ENCODE data around the gene CTSW. TPM values are rescaled to one million over a fixed set of nuclear protein-coding genes. Genes with fewer than 3 reads are reported as not detected.

Gene CTSW
- polyA plus RNA-seq, 1 donor (not counting 4 experiments of a cell fraction or from before 2014, with no cell fraction given): not detected

GRCh38 chr11:65903715-65904114 lies 24.1 kb downstream of the CTSW start:
- Histone ChIP-seq H3K4me2 (ENCODE audit: control insufficient read depth, extremely low read depth, insufficient read depth, low read depth, low read length) (peak overlapping the region; percentile 52), H3K27me3 (ENCODE audit: control insufficient read depth, extremely low read depth, insufficient read depth, low read length) (no peaks in the 10 kb centered on the region), H3K9me3 (ENCODE audit: control insufficient read depth, low read depth, low read length) (no peaks in the 10 kb centered on the region), H3K79me2 (ENCODE audit: control insufficient read depth, insufficient read depth, low read length) (peaks cover 22% of the 10 kb centered on the region), H3K9me1 (ENCODE audit: control insufficient read depth, extremely low read depth, insufficient read depth, low read length) (no peaks in the 10 kb centered on the region), H3K4me1 (ENCODE audit: control insufficient read depth, extremely low read depth, insufficient read depth, low read length) (peaks cover 39% of the 10 kb centered on the region), H3K9ac (ENCODE audit: control insufficient read depth, extremely low read depth, insufficient read depth, low read length) (peak overlapping the region; percentile 64), H4K20me1 (ENCODE audit: control insufficient read depth, extremely low read depth, insufficient read depth, low read length) (no peaks in the 10 kb centered on the region), H3K36me3 (ENCODE audit: control insufficient read depth in 2 of 2, extremely low read depth in 1 of 2, insufficient read depth in 2 of 2, low read length in 2 of 2) (peaks cover 0 to 3% of the 10 kb centered on the region in 2 experiments), H2AFZ (ENCODE audit: control insufficient read depth, low read length) (no peak overlapping the region), H3K4me3 (ENCODE audit: control insufficient read depth in 2 of 3, extremely low read depth in 1 of 3, insufficient read depth in 2 of 3, low read depth in 1 of 3, low read length in 3 of 3) (no peak overlapping the region), H3K27ac (ENCODE audit: control insufficient read depth, insufficient read depth, low read length) (peak overlapping the region; percentile 74)
- FAIRE-seq (no peak), DNase-seq (ENCODE audit: low read depth, low spot score) (no peak)
- dilution Hi-C loops (cut with MboI; ENCODE audit: extremely low pct_ligation_motif_present, low sequenced_read_pairs): no loop called here
- TF ChIP-seq CTCF (optimal IDR thresholded peaks at IDR 0.05 in 1 of 3, IDR thresholded peaks at IDR 0.05 in 1 of 3, conservative IDR thresholded peaks at IDR 0.05 in 1 of 3; ENCODE audit: extremely low read depth in 1 of 3, insufficient read depth in 2 of 3, low read length in 3 of 3) (no peak), EZH2 (IDR thresholded peaks at IDR 0.05; ENCODE audit: low read length) (no peak)

- H3K4me2 ChIP-seq (ENCODE audit: control insufficient read depth, extremely low read depth, insufficient read depth, low read depth, low read length): no peak overlapping the region
- H3K4me3 ChIP-seq (ENCODE audit: control insufficient read depth in 2 of 3, extremely low read depth in 1 of 3, insufficient read depth in 2 of 3, low read depth in 1 of 3, low read length in 3 of 3): no peak overlapping the region
- H3K9ac ChIP-seq (ENCODE audit: control insufficient read depth, extremely low read depth, insufficient read depth, low read length): no peak overlapping the region
- H2AFZ ChIP-seq (ENCODE audit: control insufficient read depth, low read length): no peak overlapping the region
- FAIRE-seq (no peak), DNase-seq (ENCODE audit: low read depth, low spot score) (no peak)
- H3K27me3 ChIP-seq (ENCODE audit: control insufficient read depth, extremely low read depth, insufficient read depth, low read length): no peaks in the 10 kb centered on the region
- TF ChIP-seq CTCF (optimal IDR thresholded peaks at IDR 0.05 in 1 of 3, IDR thresholded peaks at IDR 0.05 in 1 of 3, conservative IDR thresholded peaks at IDR 0.05 in 1 of 3; ENCODE audit: extremely low read depth in 1 of 3, insufficient read depth in 2 of 3, low read length in 3 of 3) (no peak), EZH2 (IDR thresholded peaks at IDR 0.05; ENCODE audit: low read length) (no peak)
- no peak overlapping the region for H3K27ac ChIP-seq (ENCODE audit: control insufficient read depth, insufficient read depth, low read length)
- H3K36me3 ChIP-seq (ENCODE audit: control insufficient read depth in 2 of 2, extremely low read depth in 1 of 2, insufficient read depth in 2 of 2, low read length in 2 of 2): no peaks in the 10 kb centered on the region
- peaks cover 1% of the 10 kb centered on the region for H3K79me2 ChIP-seq (ENCODE audit: control insufficient read depth, insufficient read depth, low read length)
- H3K4me1 ChIP-seq (ENCODE audit: control insufficient read depth, extremely low read depth, insufficient read depth, low read length): peaks cover 36% of the 10 kb centered on the region
- H3K9me1 ChIP-seq (ENCODE audit: control insufficient read depth, extremely low read depth, insufficient read depth, low read length): no peaks in the 10 kb centered on the region
- no peaks in the 10 kb centered on the region for H3K9me3 ChIP-seq (ENCODE audit: control insufficient read depth, low read depth, low read length)
- H4K20me1 ChIP-seq (ENCODE audit: control insufficient read depth, extremely low read depth, insufficient read depth, low read length): no peaks in the 10 kb centered on the region
- dilution Hi-C loops (cut with MboI; ENCODE audit: extremely low pct_ligation_motif_present, low sequenced_read_pairs): no loop called here
Observed at GRCh38 chr11:65906602-65907001, 27.0 kb downstream of the CTSW start.
